Stimulated activated CD8-positive, alpha-beta memory T cell treated with anti-CD3 and anti-CD28 coated beads, Interleukin-2, amount 100 ng/mL, for 1 hour (primary cell): ENCODE data around the gene SAMD4B.
"Not testable (repeated sequence)": the region's sequence is repeated elsewhere in the genome, so short reads cannot be mapped to it uniquely, and the experiment has no call there.

Experiments
- DNase-seq, 2 donors: peaks; one replicate each; pipeline ENCODE4 v3.0.0-alpha.2; 2020; ENCODE audit warnings: low read depth in 2 of 2

SAMD4B gene

GRCh38 chr19:39370735-39371134 lies 28.5 kb downstream of the SAMD4B start:
- DNase-seq, result no peak

- no peak for DNase-seq
Observed at GRCh38 chr19:39372047-39372802, 30.0 kb downstream of the SAMD4B start.

GRCh38 chr19:39372941-39373340 lies 30.7 kb downstream of the SAMD4B start:
- no peak for DNase-seq

GRCh38 chr19:39375929-39376328 lies 33.7 kb downstream of the SAMD4B start:
- no peak for DNase-seq

GRCh38 chr19:39377373-39378362 lies 35.4 kb downstream of the SAMD4B start:
- DNase-seq, result no peak

DNA sequence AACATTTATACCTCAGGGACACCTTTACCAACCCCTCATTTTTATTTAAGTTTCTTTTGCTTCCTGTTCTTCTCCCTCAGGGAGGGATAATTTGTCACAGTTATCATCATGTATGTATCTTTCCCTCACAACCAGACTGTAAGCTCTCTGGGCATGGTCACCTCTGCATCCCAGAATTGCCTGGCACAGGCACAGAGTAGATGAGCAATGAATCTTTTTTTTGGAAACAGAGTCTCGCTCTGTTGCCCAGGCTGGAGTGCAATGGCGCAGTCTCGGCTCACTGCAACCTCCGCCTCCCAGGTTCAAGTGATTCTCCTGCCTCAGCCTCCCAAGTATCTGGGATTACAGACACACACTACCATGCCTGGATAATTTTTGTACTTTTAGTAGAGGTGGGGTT lies 37.1 kb downstream of the SAMD4B start:
- DNase-seq, result not testable (repeated sequence)

DNA sequence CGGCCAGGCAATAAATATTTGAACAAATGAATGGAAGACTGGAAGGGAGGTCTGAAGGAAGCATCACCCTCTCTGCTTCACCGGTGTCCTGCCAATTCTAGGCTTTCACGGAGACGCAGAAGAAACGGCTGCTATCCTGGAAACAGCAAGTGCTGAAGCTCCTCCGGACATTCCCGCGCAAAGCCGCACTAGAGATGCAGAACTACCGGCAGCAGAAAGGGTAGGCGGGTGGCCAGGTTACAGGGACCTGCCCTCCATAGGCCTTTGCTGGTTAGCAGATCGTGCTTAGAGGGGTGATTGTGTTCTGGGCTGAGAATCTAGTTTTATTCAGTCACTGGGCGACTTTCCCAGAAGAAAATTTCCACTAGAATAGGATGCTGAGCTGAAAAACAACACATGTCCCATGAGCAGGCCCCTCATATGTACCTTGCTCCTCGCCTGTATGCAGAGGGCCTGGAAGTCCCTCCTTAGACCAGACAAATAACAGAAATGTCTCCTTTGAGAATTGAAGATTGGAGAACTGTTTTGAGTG lies 37.7 kb downstream of the SAMD4B start:
- DNase-seq, result no peak

DNA sequence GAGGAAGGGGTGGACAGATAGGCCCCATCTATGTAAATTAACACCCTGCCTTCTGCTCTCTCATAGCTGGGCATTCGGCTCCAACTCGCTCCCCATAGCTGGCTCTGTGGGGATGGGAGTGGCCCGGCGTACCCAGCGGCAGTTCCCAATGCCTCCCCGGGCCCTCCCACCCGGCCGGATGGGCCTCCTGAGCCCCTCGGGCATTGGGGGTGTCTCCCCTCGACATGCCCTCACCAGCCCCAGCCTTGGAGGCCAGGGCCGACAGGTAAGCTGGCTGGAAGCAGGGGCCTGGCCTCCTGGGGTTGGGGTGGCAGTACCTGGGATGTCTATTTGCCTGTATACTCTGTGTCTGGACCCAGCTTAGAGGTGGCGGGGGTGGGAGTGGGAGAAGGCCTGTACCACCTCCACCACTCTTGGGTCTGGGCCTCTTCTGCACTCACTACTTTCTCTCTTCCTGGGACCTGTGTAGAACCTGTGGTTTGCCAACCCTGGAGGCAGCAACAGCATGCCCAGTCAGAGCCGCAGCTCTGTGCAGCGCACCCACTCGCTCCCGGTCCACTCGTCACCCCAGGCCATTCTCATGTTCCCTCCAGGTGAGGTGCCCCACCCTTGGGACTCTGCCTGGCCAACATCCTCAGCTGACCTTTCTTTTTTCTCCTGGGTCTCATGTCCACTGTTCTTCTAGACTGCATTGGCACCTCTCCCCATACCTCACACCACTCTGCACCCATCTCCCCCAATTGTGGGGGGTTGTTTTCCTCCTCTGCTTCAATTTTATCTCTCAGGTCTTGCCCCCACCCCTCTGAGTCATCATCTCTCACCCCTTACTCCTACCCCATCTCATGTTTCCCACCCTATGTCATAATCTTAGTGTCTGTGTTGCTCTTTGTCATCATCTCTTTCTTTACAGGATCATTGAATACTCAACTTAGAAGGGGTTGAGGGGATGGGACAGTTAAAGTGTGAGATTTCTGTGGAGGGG lies 38.6 kb downstream of the SAMD4B start:
- DNase-seq, result no peak

DNA sequence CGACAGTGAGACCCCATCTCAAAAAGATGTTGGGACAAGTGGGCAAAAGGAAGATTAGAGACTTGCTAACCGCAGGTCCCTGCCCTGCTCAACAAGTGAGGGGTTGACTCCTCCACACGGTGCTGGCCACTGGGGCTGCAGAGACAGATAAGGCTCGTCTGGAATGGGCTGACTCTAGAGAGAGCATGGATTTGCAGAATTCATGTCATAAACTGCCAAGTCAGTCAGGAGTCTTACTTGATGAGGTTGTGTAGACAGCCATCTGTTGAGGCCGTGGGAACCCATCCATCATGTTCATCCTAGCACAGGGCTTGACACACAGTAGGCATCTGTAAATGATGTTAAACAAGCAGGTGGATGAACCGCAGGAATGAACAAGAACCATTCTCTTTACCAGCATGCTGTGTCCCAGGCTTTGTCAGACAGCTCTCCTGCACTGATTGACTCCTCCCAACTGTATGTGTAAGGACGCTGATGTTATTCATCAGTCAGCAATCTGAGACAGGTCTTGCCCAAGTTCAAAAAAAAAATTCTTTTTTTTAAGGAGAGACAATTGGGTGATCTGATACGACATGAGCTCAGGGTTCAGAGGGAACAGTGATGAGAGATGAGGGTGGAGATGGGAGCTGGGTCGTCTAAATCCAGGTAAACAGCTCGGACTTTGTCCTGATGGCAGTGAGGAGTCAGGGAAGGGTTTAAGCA lies 39.8 kb downstream of the SAMD4B start:
- no peak for DNase-seq

DNA sequence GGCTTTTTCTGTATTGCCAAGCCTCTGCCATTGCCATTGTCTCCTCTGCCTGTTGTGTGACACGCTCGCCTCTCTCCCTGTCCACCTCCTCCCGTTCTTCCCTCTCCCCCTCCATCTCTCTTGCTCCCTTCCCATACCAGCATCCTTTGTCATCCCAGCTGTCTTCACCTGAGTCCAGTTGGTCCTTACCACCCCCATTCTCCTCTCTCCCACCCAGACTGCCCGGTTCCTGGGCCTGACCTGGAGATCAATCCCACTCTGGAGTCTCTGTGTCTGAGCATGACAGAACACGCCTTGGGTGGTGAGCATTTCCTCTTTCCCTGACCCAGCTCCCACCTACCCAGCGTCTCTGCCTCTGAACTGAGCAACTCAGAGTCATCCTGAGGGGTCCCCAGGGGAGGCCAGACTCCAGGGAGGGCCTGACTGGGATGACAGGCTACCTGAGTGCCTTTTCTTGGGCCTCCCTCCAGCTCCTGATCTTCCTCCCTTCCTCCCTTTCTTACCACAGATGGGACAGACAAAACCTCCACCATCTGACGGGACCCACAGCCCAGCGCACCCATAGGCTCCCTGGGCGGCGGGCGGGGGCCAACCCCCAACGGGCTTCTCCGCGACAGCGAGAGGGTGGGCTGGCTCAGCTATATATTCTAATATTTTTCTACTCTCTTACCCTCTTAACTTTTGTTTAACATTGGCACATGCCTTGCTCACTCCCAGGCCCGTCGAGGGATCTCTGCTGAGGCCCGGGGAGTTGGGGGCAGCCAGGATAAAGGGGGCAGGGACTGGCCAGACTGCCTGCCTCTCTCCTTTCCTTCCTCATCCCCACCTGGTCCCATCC lies 41.0 kb downstream of the SAMD4B start:
- DNase-seq, result no peak

GRCh38 chr19:39384839-39385568 lies 42.8 kb downstream of the SAMD4B start:
- no peak for DNase-seq

- no peak for DNase-seq
Observed at GRCh38 chr19:39385629-39386411, 43.6 kb downstream of the SAMD4B start.

GRCh38 chr19:39386557-39386956 lies 44.3 kb downstream of the SAMD4B start:
- DNase-seq, result no peak

GRCh38 chr19:39388657-39389056 lies 46.4 kb downstream of the SAMD4B start:
- DNase-seq, result no peak

DNA sequence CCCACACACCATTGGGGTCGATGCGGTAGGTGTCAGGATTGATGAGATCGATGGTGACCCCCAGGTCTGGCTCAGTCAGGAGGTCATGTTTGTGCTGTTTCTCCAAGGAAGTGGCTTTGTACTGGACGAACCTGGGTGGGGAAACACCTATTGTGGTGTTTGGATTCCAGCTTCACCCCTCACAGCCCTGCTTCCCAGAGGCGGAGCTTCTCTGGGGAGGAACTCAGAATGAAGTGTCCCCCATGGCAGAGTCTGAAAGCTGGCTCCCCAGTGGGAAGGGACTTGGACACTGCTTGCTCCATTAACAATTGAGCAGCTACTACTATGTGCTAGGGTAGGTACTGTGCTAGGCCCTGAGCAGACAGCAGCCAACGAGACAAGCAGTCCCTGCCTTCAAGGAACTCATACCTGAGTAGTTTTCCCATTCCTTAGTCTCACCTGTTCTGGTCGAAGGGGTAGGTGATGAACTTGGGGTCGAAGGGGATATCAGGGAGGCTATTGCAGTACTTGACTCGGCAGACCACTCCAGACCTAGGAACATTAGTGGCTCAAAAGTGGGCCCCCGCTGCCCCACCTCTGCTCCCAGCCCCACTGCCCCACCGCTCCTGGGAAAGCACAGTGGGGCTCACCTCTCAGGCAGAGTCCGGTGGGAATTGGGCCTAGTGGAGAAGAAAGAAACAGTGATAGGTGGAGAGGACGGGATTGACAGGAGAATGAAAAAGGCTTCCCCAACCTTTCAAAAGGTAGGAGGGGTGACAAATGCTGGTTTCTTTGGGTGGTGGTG lies 47.6 kb downstream of the SAMD4B start:
- no peak for DNase-seq

DNA sequence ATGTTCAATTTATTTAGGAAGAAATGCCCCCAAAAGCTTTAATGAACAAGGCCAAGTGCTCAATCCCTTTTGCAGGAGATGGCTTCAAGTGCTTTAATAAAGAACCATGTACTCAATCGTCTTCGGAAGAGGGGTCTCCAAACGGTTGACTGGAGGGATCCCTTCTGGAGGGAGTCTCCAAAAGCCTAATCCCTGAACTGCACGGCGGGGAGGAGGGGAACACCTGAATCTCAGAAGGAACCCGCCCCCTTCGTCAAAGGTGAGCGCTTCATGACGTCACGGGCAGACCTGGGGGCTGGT lies 48.2 kb downstream of the SAMD4B start:
- DNase-seq, result peak in 1 of 2 donors; percentile 37

GRCh38 chr19:39390751-39391437 lies 48.7 kb downstream of the SAMD4B start, which contains the start of the genes MED29 and PAF1:
TSS of gene MED29 (plus strand) at chr19:39391378. CDS start at chr19:39391423, 45 bp downstream.
TSS of gene PAF1 (minus strand) at chr19:39391106. CDS start at chr19:39390864, 242 bp downstream.
- peak; percentile 84 to 89 for DNase-seq
